ENCODE measurements around the gene CNDP2. TPM values are rescaled to one million over a fixed set of nuclear protein-coding genes. Genes with fewer than 3 reads are reported as not detected.

Gene CNDP2
- total RNA-seq, 8 experiments from 2014 or later = 42.5 to 222 (median 75.9) TPM

DNA sequence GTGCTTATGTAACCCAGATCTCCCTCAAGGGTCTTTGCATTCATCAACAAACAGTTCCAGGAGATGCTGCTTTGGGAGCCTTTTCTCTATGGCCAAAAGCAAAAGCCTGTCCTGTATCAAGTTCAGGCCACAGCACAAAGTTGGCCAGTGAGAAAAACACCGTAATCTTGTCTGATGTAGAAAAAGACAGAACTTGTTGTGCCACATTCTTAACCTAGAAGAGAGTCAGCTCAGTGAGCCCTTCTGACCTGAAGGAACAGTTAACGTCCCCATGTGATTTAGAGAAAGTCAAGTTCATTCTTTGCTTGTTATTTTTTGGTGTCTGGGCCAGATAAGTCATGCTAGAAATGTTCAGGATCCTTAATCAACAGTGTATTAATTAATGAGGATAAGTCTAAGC lies 30.3 kb downstream of the CNDP2 start:
- no peak for ATAC-seq (replicated peaks in 6 of 8)
- no peak overlapping the region for H3K4me3 ChIP-seq
- peaks cover 2 to 6% of the 10 kb centered on the region in 2 donors for H3K4me1 ChIP-seq (replicated peaks in 1 of 2)
- WGBS, 10 experiments = 50 to 100% (median 88%) methylated on average over 1 to 2 of the region's 2 CpGs; no CpG with 5 or more reads in 1 of the 10 experiments
- H3K27ac ChIP-seq = no peak overlapping the region
- in situ Hi-C loops (cut with MboI; ENCODE audit: low pct_unique_long_range_greater_than_20kb in 2 of 9, low sequenced_read_pairs in 9 of 9, unreplicated experiment in 9 of 9) = no loop called here

DNA sequence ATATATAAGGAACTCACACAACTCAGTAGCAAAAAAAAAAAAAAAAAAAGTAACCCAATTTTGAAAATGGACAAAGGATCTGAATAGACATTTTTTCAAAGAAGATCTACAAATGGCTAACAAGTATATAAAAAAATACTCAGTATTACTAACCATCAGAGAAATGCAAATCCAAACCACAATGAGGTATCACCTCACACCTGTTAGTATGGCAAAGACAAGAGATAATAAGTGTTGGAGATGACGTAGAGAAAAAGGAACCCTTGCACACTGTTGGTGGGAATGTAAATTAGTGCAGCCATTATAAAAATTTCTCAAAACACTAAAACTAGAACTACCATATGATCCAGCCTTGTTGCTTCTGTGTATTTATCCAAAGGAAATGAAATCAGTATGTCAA lies 32.3 kb downstream of the CNDP2 start:
- peaks cover 2 to 6% of the 10 kb centered on the region in 2 donors for H3K4me1 ChIP-seq (replicated peaks in 1 of 2)
- ATAC-seq (replicated peaks in 6 of 8) = no peak
- WGBS, 10 experiments = 50 to 100% (median 85%) methylated on average over 1 of the region's 1 CpG; no CpG with 5 or more reads in 2 of the 10 experiments
- no peak overlapping the region for H3K27ac ChIP-seq
- H3K4me3 ChIP-seq = no peak overlapping the region
- in situ Hi-C loops (cut with MboI; ENCODE audit: low pct_unique_long_range_greater_than_20kb in 2 of 9, low sequenced_read_pairs in 9 of 9, unreplicated experiment in 9 of 9) = no loop called here

DNA sequence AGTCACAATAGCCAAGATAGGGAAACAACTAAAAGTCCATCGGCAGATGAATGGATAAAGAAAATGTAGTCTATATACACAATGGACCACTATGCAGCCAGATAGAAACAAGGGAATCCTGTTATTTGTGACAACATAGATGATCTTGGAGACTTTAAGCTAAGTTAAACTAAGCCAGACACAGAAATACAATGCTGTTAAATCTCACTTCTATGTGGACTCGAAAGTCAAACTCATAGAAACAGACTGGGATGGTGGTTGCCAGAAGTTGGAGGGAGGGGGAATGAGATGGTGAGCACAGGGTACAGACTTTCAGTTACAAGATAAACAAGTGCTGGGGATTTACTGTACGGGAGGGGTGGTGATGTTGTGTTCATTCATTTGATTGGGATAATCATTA lies 32.8 kb downstream of the CNDP2 start:
- H3K4me1 ChIP-seq (replicated peaks in 1 of 2) = peaks cover 2 to 6% of the 10 kb centered on the region in 2 donors
- H3K27ac ChIP-seq = no peak overlapping the region
- ATAC-seq (replicated peaks in 6 of 8) = no peak
- 50 to 100% (median 86%) methylated on average over 1 to 3 of the region's 3 CpGs; no CpG with 5 or more reads in 3 of the 10 experiments for WGBS, 10 experiments
- in situ Hi-C loops (cut with MboI; ENCODE audit: low pct_unique_long_range_greater_than_20kb in 2 of 9, low sequenced_read_pairs in 9 of 9, unreplicated experiment in 9 of 9) = no loop called here
- H3K4me3 ChIP-seq = no peak overlapping the region

DNA sequence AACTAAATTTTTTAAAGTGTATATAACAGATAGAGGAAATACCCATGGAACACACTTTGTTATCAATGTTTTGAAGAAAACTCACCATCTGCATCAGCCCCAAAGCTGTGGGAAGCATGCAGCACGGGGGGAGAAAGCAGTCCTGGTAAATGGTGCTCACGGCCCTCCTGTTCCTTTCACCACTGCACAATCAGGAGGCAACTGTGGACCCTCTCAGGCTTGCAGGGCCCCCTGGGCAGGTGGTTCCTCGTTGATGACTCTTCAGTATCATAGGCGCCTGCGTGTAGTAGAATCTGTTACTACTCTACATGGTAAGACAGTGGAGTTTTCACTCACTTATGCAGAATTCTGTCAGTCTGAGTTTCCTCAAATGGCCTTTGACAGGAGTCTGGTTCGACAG lies 33.2 kb downstream of the CNDP2 start:
- Histone ChIP-seq H3K4me1 (replicated peaks in 1 of 2) (peaks cover 0 to 1% of the 10 kb centered on the region in 2 donors), H3K27ac (no peak overlapping the region), H3K4me3 (no peak overlapping the region)
- ATAC-seq (replicated peaks in 6 of 8) = no peak
- WGBS, 10 experiments = 0 to 100% (median 66%) methylated on average over 1 to 5 of the region's 6 CpGs; no CpG with 5 or more reads in 4 of the 10 experiments
- in situ Hi-C loops (cut with MboI; ENCODE audit: low pct_unique_long_range_greater_than_20kb in 2 of 9, low sequenced_read_pairs in 9 of 9, unreplicated experiment in 9 of 9) = no loop called here

DNA sequence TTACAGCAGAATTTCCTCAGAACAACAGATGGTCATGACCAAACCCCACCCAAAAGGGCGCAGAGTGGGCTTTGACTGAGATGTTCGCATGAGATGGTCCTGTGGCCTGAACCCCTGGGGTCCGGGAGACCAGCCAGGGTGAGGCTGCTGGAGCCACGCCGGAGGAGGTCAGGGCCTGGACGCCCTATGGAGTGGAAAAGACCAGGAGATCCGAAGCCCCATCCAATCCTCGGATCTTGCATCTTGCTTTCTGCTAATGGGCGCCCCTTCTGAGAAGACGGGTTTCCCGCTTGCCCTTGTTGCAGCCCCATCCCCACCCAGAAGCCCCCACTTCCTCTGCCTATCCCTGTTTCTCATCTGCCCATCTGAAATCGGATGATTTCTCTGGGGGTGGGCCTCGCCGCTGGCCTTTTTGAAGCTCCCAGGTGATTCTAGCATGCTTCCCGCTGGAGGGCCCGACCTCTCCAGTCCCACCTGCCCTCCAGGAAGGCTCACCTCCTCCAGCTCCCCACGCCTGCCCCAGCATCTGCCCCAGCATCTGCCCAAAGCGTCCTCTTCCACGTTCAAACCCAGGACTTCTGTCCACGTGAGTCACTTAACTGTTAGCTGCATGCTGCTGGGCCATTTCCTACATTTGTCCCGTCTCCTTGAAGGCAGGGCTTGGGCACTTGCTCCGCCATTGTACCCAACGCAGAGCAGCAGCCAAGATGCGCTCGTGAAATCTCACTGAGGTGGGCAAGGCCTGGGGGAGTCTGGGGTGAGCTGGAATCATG lies 33.8 kb downstream of the CNDP2 start:
- no peak for ATAC-seq (replicated peaks in 6 of 8)
- Histone ChIP-seq H3K4me1 (replicated peaks in 1 of 2) (no peaks in the 10 kb centered on the region), H3K4me3 (no peak overlapping the region), H3K27ac (no peak overlapping the region)
- WGBS, 10 experiments = 30 to 94% (median 81%) methylated on average over 3 to 11 of the region's 25 CpGs; no CpG with 5 or more reads in 4 of the 10 experiments
- in situ Hi-C loops (cut with MboI; ENCODE audit: low pct_unique_long_range_greater_than_20kb in 2 of 9, low sequenced_read_pairs in 9 of 9, unreplicated experiment in 9 of 9) = no loop called here

DNA sequence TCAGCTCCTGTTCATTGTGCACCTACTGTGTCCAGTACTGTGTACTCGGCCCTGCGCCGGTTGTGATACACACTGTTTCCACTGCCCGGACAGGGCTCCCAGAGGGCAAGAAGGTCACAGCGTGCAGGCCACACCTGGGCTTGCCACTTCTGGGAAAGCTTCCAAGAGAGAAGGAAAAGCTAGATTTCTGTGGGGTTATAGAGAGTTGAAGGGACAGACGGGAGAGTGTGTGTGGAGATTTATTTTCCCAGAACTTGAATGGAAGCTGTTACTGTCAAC lies 34.4 kb downstream of the CNDP2 start:
- ATAC-seq (replicated peaks in 6 of 8) = no peak
- Histone ChIP-seq H3K27ac (no peak overlapping the region), H3K4me1 (replicated peaks in 1 of 2) (no peaks in the 10 kb centered on the region), H3K4me3 (no peak overlapping the region)
- in situ Hi-C loops (cut with MboI; ENCODE audit: low pct_unique_long_range_greater_than_20kb in 2 of 9, low sequenced_read_pairs in 9 of 9, unreplicated experiment in 9 of 9) = no loop called here
- WGBS, 10 experiments = 40 to 100% (median 71%) methylated on average over 1 to 4 of the region's 6 CpGs; no CpG with 5 or more reads in 5 of the 10 experiments

DNA sequence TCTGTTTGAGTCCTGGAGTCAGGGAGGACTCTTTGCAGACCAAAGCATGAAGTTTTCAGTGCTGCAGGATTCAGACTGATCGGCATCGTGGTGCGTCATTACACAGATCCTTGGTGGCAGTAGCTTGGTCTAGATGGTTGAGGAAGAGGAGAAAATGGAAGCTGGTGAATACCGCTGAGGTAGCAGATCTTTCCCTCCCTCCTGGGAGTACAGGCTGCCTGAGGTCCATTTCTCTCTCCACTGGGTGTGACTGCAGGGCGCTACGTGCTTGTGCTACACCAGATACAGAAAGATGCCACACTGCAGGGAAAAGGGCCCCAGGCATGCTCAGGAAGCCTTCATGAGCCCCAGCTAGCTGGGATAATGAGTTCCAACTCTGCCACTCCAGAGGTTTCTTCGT lies 34.9 kb downstream of the CNDP2 start:
- no peak overlapping the region for H3K4me3 ChIP-seq
- in situ Hi-C loops (cut with MboI; ENCODE audit: low pct_unique_long_range_greater_than_20kb in 2 of 9, low sequenced_read_pairs in 9 of 9, unreplicated experiment in 9 of 9) = no loop called here
- ATAC-seq (replicated peaks in 6 of 8) = no peak
- no peak overlapping the region for H3K27ac ChIP-seq
- H3K4me1 ChIP-seq (replicated peaks in 1 of 2) = no peaks in the 10 kb centered on the region
- WGBS, 10 experiments = 0 to 98% (median 82%) methylated on average over 1 to 6 of the region's 7 CpGs; no CpG with 5 or more reads in 2 of the 10 experiments

DNA sequence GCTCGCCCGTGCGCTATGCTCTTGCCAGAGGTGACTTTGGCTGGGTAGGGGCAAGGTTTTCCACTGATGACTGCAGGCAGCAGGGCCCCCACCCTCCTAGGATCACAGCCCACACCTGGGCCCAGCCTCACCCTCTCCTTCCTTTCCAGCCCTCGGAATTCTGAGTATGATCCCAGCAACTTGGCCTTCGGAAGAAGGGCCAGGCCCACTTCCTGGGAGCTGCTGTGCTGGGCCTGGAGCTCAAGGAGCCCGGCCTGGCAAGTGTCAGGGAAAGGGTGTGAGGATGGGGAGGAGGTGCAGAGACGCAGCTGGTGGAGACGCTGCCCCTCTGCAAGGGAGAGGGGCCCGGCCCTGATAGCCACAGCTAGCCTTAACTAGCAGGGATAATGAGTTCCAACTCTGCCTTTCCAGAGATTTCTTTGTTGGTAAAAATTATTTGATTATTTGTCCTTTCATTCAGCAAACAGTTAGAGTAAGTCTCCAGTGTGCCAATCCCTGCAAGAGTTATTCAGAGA lies 36.4 kb downstream of the CNDP2 start:
- no peak overlapping the region for H3K27ac ChIP-seq
- in situ Hi-C loops (cut with MboI; ENCODE audit: low pct_unique_long_range_greater_than_20kb in 2 of 9, low sequenced_read_pairs in 9 of 9, unreplicated experiment in 9 of 9) = no loop called here
- no peaks in the 10 kb centered on the region for H3K4me1 ChIP-seq (replicated peaks in 1 of 2)
- WGBS, 10 experiments = 0 to 100% (median 39%) methylated on average over 1 to 3 of the region's 9 CpGs; no CpG with 5 or more reads in 5 of the 10 experiments
- no peak for ATAC-seq (replicated peaks in 6 of 8)
- H3K4me3 ChIP-seq = no peak overlapping the region

DNA sequence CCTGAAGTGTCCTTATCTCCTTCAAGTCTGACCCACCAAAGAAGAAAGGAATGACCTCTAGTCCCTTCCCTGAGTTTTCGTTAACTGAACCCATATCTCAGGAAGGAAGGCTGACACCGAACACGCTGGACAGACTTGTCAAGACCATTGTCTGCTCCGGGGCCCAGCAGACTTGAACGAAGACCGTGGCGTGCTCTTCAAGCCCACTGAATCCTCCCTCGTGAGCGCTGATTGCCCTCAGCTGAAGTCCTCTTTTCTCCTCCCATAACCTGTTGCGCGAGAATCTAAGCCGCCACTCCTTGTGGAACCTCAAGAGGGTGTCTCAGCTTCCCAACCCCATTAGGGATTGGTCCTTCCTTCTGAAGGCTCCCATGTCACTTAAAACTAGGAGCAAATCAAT lies 37.5 kb downstream of the CNDP2 start:
- no peaks in the 10 kb centered on the region for H3K4me1 ChIP-seq (replicated peaks in 1 of 2)
- H3K4me3 ChIP-seq = no peak overlapping the region
- H3K27ac ChIP-seq = no peak overlapping the region
- 87 to 100% (median 97%) methylated on average over 2 to 11 of the region's 12 CpGs; no CpG with 5 or more reads in 2 of the 10 experiments for WGBS, 10 experiments
- in situ Hi-C loops (cut with MboI; ENCODE audit: low pct_unique_long_range_greater_than_20kb in 2 of 9, low sequenced_read_pairs in 9 of 9, unreplicated experiment in 9 of 9) = no loop called here
- no peak for ATAC-seq (replicated peaks in 6 of 8)

DNA sequence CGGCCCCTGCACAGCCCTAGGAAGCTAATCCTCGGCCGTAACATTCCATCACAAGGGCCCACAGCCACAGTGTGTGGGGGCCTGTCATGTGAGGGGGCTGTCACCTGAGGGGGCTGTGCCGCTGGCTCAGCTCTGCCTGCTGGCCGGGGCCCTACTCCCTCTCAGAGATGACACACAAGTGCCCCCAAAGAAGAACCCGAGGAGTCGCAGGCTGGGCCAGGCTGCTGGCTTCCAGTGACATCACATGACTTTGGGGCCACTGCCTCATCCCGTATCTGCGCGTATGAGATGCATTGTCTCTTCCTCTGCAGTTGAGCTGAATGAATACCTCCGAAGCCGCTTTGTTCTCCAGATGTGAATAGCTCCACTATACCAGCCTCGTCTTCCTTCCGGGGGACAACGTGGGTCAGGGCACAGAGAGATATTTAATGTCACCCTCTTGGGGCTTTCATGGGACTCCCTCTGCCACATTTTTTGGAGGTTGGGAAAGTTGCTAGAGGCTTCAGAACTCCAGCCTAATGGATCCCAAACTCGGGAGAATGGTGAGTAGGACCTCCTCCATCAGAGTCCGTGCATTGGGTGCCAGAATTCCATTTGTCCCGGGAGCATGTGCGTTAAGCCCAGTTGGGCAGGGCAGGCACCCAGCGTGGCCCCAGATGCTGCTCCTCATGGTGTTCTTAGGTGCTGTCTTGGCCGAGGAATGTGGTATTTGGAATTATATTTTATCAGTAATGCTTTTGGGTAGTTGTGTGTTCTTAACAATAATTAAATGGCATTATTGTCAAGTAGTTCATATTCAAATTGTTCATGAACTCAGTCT lies 38.2 kb downstream of the CNDP2 start, which contains the start of gene CNDP1:
Gene CNDP1, plus strand, starts transcription at position 351 of the 820 bp plus-strand sequence. Its CDS starts 168 bp downstream, at position 519.
- H3K4me1 ChIP-seq (replicated peaks in 1 of 2) = no peaks in the 10 kb centered on the region
- in situ Hi-C loops (cut with MboI; ENCODE audit: low pct_unique_long_range_greater_than_20kb in 2 of 9, low sequenced_read_pairs in 9 of 9, unreplicated experiment in 9 of 9) = no loop called here
- no peak within 1 kb of the TSS for H3K4me3 ChIP-seq
- no peak for ATAC-seq (replicated peaks in 6 of 8)
- WGBS, 10 experiments = 20 to 100% (median 75%) methylated on average over 1 to 14 of the region's 21 CpGs
- H3K27ac ChIP-seq = no peak within 1 kb of the TSS

DNA sequence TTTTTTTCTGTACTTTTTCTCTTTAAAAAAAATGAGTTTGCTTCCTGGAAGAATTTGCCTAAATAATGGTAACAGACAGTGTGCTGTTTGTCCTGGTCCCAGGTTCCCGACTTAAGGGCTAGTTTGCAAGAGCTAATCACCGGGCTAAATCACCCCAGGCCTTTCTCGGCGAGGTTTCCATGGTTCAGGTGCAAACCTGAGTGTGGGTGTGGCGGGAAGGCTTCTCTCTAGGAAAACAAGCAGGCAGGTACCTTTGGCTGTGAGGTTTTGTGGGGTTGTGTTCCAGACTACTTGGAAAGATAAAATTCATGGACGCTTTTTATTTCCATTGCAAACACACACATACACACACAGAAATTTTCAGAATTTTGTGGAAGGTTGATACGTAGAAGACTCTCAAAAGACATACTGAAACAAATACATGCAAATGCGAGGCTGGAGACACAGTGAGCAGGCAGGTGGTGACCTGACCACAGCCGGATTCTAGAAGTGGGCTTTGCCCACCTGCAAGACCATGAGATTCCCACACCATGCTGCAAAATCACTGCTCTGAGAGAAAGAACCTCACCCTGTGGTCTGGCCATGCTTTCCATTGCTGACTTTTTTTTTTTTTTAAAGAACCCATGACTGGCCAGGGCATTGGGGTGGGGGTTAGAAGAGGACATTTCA lies 39.0 kb downstream of the CNDP2 start:
- H3K27ac ChIP-seq = no peak overlapping the region
- in situ Hi-C loops (cut with MboI; ENCODE audit: low pct_unique_long_range_greater_than_20kb in 2 of 9, low sequenced_read_pairs in 9 of 9, unreplicated experiment in 9 of 9) = no loop called here
- no peak for ATAC-seq (replicated peaks in 6 of 8)
- H3K4me1 ChIP-seq (replicated peaks in 1 of 2) = no peaks in the 10 kb centered on the region
- no peak overlapping the region for H3K4me3 ChIP-seq
- 40 to 97% (median 83%) methylated on average over 2 to 8 of the region's 9 CpGs for WGBS, 10 experiments

DNA sequence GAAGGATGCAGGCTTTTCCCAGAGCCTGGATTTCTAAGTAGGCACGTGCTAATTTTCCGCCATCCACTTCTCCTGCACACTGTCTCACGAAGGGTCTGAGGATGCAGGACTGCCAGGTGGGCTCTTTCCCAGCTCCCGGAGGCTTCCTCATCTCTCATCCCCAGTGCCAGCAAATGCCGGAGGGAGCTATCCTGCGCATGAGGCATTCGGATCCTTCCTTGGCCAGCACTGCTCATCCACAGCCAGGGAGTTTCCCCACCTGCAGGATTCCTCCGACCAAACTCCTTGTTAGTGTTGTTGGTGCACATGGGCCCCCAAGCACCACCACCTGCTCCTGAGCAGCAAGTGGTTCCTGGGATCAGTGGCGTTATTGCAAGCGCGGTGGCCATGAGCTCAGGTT lies 43.1 kb downstream of the CNDP2 start:
- ATAC-seq (replicated peaks in 6 of 8) = no peak
- H3K4me3 ChIP-seq = no peak overlapping the region

More for the DNA sequence above, 43.1 kb downstream of the CNDP2 start:
- Histone ChIP-seq H3K27ac (no peak overlapping the region), H3K4me1 (replicated peaks in 1 of 2) (no peaks in the 10 kb centered on the region)
- in situ Hi-C loops (cut with MboI; ENCODE audit: low pct_unique_long_range_greater_than_20kb in 2 of 9, low sequenced_read_pairs in 9 of 9, unreplicated experiment in 9 of 9) = no loop called here
- WGBS, 10 experiments = 0 to 100% (median 85%) methylated on average over 1 to 5 of the region's 11 CpGs; no CpG with 5 or more reads in 2 of the 10 experiments

Data from motor neuron (in vitro differentiated cells).